NCI-H1048 (cell line): ENCODE results near the gene RHOBTB1.
A peak's percentile ranks its signal among the peaks of the same experiment; 100 is the strongest.
"Not testable (repeated sequence)": the region's sequence is repeated elsewhere in the genome, so short reads cannot be mapped to it uniquely, and the experiment has no call there.

Experiments used
- DNase-seq: peaks from one replicate; lab custom pipeline; 2025; lab: John Stamatoyannopoulos, UW

Gene RHOBTB1

DNA sequence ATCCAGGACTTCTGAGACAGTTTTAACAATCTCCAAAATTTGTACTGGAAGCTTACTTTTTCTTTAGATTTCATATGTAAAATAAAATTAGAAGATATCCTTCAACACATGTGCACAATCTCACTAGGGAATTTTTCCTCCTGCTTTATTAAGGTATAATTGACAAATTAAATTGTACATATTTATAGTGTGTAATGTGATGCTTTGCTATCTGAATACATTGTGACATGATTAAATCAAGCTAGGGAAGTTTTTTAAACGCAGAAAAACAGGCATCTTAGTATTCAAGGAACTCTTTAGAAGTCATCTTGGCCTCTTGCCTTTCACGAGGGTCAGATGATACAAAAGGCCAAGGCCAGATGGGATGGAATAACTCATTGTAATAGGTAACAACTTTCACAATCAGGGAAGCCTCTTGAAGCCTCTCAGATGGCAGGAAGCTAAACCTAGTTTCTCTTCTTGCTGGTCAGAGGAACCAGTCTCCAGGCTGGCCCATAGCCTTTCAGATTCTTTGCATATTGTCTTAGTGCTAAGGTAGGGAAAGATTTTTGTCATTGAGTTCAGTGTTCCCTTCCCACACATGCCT is 78.7 kb downstream of the RHOBTB1 start:
- DNase-seq = no peak

DNA sequence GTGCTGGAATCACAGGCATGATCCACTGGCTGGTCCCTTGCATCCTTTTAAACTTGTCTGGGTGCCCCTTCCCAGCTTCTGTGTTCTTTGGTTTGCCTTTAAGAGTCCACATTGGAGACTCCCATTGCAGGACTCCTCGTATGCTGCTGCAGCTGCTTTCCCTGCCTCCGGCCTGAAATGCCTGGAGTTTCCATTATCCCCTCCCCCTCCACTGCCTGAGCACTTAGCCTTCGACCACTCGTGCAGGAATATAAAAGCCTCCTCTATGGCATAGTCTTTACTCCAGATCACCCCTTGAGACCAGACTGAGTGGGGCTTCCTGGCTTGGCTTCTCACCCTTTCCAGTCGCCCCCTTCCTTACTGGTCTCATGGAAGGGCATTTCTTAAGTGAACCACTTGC is 80.2 kb downstream of the RHOBTB1 start:
- peak; percentile 52 for DNase-seq

DNA sequence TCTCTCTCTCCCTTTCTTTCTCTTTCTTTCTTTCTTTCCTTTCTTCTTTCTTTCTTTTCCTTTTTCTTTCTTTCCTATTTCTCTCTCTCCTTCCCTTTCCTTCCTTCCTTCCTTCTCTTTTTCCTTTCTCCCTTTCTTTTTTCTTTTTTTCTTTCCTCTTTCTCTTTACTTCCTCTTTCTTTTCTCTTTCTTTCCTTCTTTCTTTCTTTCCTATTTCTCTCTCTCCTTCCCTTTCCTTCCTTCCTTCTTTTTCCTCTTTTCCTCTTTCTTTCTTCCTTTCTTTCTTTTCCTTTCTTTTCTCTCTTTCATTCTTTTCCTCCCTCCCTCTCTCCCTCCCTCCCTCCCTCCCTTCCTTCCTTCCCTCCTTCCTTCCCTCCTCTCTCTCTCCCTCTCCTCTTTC is 81.5 kb downstream of the RHOBTB1 start:
- no peak for DNase-seq

DNA sequence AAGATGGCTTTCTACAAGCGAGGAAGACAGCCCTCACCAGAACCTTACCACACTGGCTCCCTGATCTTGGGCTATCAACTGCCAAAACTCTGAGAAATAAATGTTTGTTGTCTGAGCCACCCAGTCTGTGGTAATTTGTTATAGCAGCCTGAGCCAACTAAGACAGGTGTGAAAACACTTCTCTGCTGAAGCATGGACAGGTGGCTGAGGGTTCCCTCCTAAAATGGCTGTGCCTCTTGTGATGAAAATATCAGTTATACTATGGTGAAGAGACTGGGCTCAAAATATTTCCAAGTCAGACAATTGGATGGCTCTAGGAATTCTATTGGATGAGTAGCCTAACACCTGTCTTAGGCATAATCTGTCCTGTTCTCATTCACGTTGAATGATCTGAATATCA is 87.6 kb downstream of the RHOBTB1 start:
- DNase-seq = no peak

DNA sequence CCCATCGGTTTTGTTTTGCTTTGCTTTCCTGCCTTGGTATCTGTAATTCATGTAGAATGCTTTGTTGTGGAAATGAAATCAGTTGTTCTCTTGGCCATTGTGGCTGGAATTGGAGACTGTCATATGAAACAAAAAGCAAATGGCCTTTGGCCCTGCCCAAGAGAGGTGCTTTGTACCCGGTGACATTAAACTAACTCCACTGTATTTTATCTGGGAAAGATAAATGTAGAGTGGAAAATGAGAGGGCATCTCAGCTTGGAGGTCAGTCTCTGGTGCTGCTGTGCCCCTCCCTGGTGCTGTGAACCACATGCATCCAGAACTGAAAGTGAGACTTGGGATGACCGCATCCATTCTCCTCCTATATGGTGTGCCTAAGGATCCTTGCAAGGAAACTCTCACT is 90.3 kb downstream of the RHOBTB1 start:
- no peak for DNase-seq

DNA sequence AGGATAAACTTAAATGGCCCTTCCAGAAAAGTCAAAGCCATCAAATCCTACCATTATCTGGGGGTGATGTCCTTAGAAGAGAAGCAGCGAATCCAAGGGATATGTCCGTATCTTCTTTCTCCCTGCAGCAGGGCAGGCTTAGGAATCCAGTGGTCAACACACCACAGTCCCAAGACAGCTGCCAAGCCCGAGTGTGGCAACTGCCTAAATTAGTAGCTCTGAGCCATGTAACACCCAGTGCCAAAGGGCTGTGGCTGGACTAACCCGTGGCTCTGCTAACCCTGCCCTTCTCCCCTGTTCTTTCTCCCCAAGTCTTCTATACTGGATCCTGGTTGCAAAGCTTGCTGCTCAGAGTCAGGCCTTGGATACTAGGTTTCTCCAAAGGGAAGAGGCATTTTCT is 90.9 kb downstream of the RHOBTB1 start:
- DNase-seq = no peak

DNA sequence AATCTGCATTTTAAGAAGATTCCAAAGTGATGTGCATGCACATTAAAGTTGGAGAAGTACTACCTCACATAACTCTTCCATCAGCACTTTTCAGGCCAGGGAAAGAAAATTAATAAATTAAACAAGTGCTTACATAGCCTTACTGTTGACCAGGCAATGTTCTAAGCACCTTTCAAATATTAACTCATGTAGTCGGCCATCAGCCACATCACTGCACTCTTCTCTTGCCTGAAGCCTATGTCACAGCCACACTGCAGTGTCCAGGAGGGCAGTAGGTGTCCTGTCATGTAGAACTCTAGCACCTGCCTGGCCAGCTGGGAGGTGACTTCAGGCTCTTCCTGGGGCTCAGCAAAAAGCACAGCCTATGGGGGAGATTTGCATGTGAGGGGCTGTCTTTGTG is 94.2 kb downstream of the RHOBTB1 start:
- no peak for DNase-seq

DNA sequence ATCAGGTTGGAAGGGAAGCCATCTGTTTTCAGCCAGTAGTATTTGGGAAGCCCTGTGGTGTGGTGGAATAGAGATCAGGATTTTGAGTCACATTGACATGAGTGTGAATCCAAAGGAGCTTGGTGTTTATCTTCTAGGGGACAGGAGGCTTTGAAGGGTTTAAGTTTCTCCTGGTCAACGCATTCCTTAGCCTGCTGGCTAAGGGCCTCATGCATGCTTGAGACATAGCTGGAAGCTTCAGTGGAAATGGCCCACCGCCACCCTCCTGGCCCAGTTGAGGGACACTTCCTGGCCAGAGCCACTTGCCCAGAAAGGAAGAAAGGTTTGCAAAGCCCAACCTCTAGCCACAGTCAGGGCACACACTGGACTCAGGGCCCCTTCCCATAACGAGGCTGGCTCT is 94.8 kb downstream of the RHOBTB1 start:
- DNase-seq = no peak

DNA sequence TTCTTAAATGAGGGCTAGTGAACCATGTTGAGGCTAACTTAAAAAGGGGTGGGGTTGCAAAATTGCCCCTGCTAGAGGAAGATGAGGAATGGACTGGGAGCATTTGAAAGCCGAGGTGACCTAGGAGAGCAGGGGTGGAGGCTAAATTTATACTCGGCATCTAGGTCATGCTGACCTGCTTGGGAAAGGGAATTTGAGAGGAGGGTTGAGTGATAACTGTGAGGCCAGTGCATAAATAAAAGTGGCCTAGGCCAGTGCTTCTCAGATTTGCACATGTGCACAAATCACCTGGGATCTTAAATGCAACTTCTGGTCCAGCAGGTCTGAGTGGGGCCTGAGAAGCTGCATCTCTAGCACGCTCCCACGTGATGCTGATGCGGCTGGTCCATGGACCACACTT is 95.3 kb downstream of the RHOBTB1 start:
- no peak for DNase-seq

DNA sequence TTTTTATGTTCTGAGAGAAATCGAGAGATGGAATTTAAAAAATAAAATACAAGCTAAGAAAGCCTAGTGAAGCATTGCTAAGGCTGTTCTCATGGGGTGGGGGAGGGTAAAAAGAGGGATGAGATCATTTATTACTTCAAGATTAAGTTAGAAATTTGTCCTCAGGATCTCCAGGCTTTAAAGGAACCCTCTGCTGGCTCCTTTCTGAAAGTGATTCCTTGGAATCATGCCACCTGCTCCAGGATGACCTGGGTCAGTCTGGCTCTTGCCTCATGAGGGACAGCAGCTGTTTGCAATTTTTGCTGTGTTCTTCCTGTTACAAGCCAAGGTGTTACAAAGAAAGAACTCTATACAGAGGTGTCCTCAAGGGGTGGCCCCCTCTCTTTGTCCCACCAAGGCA is 95.9 kb downstream of the RHOBTB1 start:
- no peak for DNase-seq

DNA sequence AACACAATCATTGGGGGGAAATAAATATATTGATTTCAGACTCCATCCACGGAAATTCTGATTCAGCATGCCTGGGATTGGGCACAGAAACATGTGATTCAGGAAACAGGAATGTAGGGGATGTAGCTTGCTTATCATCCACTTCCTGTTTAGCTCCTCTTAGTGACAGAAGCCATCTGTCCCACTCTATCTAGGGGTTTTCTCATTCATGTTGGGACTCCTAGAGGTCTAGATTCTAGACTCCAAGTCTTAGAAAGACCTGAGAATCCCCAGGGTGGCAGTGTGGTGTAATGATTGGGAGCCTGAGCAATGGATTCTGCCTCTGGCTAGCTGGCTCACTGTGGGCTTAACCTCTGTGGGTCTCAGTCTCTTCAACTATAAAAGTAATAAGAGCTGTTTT is 97.8 kb downstream of the RHOBTB1 start:
- DNase-seq = no peak

DNA sequence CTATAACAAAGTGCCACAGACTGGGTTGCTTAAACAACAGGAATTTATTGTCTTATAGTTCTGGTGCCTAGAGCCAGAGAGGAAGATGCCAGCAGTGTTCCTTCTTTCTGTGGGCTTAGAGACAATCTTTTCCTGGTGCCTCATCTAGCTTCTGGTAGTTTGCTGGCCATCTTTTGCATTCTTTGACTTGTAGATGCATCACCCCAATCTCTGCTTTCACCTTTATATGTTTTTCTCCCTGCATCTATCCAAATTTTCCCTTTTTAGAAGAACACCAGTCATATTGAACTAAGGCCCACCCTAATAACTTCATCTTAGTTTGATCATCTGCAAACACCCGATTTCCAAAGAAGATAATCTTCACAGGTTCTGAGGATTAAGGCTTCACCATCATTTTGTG is 98.9 kb downstream of the RHOBTB1 start:
- no peak for DNase-seq

DNA sequence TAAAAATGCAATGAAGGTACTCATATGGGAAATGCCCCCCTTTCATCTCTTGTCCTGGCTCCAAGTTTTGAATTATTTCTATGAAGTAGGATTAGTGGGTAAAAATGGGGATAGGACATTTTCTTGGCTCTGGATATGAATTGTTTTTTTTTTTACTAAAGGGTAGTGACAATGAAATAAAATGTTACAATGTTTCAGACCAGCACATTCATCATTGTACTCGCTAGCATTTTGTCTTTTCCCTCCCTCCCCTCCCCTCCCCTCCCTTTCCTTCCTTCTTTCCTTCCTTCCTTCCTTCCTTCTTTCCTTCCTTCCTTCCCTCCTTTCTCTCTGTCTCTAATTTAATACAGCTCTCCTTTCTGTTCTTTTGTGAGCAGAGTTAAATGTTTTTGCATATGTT is 101.3 kb downstream of the RHOBTB1 start:
- no peak for DNase-seq

DNA sequence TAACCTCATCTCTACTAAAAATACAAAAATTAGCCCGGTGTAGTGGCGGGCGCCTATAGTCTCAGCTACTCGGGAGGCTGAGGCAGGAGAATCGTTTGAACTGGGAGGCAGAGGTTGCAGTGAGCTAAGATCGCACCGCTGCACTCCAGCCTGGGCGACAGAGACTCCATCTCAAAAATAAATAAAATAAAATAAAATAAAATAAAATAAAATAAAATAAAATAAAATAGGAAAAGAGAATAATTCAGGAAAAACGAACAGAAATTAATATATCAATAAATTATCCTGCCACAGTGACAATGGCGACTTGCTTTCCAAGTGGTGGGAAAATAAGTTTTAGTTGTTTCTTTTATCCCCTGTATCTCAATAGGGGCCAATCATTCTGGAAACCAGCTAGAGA is 102.8 kb downstream of the RHOBTB1 start:
- DNase-seq = not testable (repeated sequence)

DNA sequence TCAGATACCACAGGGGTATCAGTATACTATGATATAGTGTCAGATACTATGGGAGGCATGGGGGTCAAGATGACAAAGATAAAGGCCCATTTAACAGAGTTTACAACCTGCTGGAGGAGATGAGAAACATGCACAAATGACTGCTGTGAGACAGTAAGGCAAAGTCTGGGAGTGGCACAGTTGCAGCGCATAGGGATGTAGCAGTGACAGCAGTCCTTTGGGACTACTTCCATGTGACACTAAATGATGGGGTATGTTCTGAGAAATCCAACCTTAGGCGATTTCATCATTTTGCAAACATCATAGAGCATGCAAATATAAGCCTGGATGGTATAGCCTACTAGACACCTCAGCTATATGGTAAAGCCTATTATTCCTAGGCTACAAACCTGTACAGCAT is 108.9 kb downstream of the RHOBTB1 start:
- DNase-seq = no peak

DNA sequence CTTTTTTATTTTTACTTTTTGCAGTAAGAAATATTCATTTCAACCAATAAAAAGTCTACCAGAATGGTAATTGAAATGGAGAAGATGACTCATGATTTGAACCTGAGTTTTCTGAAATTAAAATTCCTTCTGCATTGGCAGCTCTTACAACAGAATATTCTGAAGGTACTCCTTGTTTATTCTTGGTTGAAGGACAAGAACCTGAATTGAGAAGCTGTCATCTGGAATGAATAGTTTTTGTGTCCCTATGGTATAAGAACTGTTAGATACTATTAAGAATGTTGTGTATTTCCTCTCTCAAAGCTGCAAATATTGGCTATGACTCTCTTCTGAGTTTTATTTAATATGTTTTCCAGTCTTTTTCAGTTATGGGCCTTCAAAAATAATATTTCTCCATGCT is 109.6 kb downstream of the RHOBTB1 start:
- no peak for DNase-seq

DNA sequence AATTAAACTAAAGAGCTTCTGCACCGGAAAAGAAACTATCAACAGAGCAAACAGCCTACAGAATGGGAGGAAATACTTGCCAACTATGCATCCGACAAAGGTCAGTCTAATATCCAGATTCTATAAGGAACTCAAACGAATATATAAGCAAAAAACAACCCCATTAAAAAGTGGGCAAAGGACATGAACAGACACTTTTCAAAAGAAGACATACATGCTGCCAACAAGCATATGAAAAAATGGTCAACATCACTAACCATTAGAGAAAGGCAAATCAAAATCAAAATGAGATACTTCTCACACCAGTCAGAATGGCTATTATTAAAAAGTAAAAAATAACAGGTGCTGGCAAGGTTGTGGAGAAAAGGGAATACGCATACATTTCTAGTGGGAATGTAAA is 111.8 kb downstream of the RHOBTB1 start:
- DNase-seq = not testable (repeated sequence)

DNA sequence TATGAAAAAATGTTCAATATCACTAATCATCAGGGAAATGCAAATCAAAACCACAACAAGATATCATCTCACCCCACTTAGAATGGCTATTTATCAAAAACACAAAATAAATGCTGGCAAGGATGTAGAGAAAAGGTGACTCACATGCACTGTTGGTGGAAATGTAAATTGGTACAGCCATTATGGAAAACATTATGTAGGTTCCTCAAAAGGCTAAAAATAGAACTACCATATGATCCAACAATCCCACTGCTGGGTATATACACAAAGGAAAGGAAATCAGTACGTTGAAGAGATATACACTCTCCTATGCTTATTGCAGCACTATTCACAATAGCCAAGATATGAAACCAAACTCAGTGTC is 115.5 kb downstream of the RHOBTB1 start:
- DNase-seq = peak; percentile 24

DNA sequence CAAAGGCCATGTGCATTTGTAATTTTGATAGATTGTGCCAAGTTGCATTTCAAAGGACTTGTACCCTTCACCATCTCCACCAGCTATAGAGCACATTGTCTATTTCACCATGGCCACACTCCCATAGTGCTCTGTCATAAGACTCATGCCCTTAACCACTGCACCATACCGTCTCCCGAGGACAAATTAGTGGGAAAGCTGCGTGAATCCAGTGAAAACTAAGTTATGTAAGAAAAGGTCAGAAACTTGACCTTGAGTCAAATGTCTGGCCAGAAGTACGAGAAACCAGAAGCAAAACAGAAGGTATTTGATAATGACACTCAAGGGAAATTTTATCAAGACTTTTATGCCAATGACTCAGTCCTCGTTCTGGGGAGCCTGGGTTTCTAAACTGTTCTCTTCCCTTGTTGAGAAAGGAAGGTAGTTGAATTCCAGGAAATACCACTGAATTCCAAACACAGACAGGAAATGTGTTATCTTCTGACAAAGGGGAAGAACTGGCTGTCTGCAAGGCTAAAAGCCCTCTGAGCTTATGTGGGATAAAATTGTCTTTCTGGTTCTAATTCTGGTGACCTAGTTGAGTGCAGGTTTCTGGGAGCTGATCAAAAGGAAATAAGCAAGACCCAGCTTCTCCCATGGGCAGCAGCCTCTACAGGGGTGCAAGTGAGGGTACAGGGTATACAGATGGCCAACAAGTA is 116.0 kb downstream of the RHOBTB1 start:
- DNase-seq = no peak

DNA sequence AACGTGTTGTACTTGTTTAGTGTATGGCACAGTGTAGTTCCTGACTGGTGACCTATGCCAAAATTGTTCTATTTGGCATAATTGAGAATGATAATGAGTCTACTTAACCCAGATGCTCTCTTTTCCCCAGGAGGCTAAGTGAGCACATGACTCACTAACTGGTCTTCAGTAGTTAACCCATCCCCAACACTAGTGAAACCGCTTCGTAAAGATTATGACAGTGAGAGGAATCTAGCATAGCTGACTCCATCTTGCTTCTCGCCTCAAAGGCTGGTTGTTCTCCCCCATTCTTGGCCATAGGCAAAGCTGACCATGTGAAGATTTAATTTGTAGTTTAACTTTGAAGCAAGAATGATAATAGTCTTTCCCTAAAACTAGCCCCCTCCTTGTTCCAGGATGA is 118.5 kb downstream of the RHOBTB1 start:
- DNase-seq = no peak

DNA sequence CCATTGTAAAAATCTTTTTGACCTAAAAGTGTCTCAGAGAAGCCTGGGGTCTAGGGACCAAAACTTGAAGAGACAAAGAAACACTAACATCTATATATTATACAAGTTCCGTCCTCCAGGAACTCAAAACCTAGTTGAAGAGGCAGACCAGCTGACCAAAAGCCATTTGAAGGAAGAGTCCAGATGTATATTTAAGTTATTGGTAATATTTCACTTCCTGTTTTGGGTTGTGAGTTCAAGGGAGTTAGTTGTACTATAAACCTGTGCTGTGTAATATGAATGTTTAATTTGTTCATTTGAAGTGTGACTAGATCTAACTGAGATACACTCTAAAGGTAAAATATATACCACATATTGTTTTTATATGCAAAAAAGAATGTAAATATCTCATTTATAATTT is 120.7 kb downstream of the RHOBTB1 start:
- no peak for DNase-seq

DNA sequence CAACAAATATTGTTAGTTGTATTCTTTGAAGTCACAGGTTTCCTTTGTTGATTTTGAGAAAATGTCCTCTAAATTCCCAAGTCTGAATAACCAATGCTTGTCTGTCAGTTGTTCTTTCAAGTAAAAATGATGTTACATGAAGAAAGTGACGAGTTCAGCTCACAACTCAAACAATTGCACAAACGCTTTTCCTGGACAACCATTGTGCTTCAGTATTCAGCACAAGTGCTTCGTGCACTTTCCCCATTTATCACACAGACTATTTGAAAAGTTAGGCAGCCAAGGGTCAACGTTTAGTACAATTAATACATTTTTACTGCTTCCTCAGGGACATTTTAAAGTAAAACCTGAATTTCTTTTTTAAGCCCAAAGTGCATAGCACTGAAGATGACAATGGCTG is 121.2 kb downstream of the RHOBTB1 start:
- no peak for DNase-seq

DNA sequence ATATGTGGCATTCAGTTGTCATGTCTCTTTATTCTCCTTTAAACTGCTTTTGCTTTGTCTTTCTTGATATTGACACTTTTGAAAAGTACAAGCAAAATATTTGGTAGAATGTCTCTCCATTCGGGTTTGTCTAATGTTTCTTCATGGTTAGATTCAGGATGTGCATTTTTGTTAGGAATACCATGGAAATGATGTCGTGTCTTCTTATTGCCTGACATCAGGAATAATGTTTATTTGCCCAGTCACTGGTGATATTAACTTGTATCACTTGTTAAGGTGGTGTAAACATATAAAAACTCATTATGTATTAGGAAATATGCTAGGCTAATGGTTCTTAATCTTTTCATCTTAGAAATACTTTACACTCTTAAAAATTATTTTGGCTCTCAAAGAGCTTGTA is 122.3 kb downstream of the RHOBTB1 start:
- no peak for DNase-seq

DNA sequence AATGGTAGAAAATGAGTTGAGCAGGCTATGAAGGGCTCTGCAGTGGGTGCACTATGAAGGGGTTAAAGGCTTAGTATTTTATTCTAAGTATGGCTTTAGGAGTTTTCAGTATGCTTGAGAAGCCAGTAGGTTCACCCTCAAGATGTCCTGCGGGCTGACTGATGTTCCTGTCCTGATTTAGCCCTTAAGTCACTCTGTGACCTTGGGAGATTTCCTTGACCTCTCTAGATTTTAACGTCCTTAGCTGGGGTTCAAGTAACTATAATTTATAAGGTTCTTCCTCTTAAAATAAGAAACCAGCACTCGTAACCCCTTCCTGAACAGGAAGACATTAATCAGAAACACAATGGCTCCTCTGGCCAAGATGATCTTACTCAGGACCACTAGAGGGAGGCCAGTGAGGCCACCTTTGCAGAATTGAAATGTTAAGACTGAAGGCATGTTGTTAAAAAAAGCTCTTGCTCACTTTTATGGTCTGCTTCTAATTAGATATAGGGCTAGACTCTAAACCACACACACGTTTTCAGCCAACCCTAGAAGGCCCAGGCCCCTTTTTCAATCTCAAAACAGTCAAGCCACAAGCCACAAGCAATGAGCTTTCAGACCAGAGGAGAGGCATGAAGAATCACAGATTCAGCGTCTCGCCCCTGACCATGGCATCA is 123.8 kb downstream of the RHOBTB1 start:
- DNase-seq = no peak
